IPS-20b (cell line): Measurements from ENCODE around the gene SV2B.

Experiments
- H3K27ac ChIP-seq: one replicate; pipeline ENCODE4 v1.5.1; 2013; ENCODE audit warnings: low read length
- H3K27me3 ChIP-seq: 2 replicates; pipeline ENCODE4 v1.6.1; 2013; ENCODE audit warnings: mild to moderate bottlenecking, low read length, inconsistent platforms; ENCODE audit not compliant: insufficient read depth
- H3K36me3 ChIP-seq: 2 replicates; pipeline ENCODE4 v1.6.1; 2013; ENCODE audit warnings: low read depth, mild to moderate bottlenecking, inconsistent platforms, low read length, moderate library complexity; ENCODE audit not compliant: insufficient read depth
- H3K4me1 ChIP-seq: 2 replicates; pipeline ENCODE4 v1.6.1; 2013; ENCODE audit warnings: mild to moderate bottlenecking, control low read depth, inconsistent platforms, low read length, moderate library complexity; ENCODE audit not compliant: insufficient read depth
- H3K4me3 ChIP-seq: 2 replicates; pipeline ENCODE4 v1.5.1; 2013; ENCODE audit warnings: mild to moderate bottlenecking, low read length, inconsistent platforms
- H3K9ac ChIP-seq: 2 replicates; pipeline ENCODE4 v1.6.1; 2013; ENCODE audit warnings: low read depth, mild to moderate bottlenecking, inconsistent platforms, low read length, moderate library complexity
- H3K9me3 ChIP-seq: 2 replicates; pipeline ENCODE4 v1.6.1; 2013; ENCODE audit warnings: mild to moderate bottlenecking, low read depth, low read length, inconsistent platforms; ENCODE audit not compliant: insufficient read depth

Gene SV2B

DNA sequence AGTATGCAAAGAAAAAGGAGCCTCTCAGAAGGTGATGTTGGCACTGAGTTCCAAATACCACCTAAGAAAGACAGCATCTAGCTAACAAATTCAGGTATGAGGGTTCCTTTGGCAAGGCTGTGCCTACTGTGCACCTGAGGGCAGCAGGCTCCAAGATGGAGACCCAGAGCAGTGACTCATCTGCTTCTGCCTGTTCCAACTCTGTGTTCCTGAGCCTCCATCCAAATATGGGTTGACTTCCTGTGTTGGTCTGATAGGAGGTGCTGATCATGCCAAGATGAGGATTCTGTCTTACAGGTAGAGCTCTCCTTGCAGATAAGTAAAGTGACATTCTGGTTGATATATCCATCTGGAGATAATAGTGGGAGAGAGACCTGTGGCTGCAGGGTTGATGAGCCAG lies 26.0 kb downstream of the SV2B start:
- no peaks in the 10 kb centered on the region for H3K36me3 ChIP-seq
- no peaks in the 10 kb centered on the region for H3K27me3 ChIP-seq
- H3K9me3 ChIP-seq = no peaks in the 10 kb centered on the region
- H3K4me1 ChIP-seq = peaks cover 12% of the 10 kb centered on the region; the same call in 1 of the 2 replicates
- H3K27ac ChIP-seq = no peak overlapping the region
- no peak overlapping the region for H3K9ac ChIP-seq
- H3K4me3 ChIP-seq = no peak overlapping the region

DNA sequence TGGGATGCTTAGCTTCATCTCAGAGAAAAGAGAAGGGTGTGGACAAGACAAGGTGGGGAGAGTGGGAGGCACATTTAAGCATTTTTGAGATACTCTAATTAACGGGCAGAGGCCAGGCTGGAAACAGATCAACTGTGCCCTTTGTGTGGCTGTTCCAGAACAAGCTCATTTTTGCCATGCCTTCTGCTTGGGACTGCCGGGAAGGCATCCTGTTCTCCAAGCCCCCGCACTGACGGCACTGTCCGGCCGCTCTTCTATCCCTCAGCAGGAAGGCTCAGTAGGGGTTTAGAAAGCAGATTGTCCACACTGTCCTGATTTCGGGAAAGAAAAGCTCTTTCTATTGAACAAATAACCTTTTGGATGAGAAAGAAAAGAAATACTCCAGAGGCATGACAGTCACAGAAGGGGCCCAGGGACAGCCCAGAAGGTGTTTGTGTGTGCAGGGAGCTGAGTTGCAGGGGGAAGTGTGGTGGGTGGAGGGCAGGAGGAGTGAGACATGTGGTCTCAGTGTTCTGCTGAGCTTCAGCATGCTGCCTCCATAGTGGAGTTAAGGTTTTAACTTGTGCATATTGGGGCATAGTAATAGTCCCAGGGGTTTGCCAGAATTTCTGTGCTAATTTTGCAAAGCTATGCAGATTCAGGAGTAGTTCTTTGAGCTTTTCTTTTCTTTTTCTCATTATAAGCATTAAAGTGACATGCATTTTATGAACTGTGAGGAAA lies 27.3 kb downstream of the SV2B start:
- Histone ChIP-seq H3K36me3 (no peaks in the 10 kb centered on the region), H3K9ac (no peak overlapping the region), H3K27ac (no peak overlapping the region), H3K9me3 (no peaks in the 10 kb centered on the region), H3K27me3 (no peaks in the 10 kb centered on the region), H3K4me1 (peaks cover 12% of the 10 kb centered on the region; the same call in 1 of the 2 replicates), H3K4me3 (no peak overlapping the region)

GRCh38 chr15:91128016-91128415 lies 28.0 kb downstream of the SV2B start:
- H3K27me3 ChIP-seq = no peaks in the 10 kb centered on the region
- H3K4me1 ChIP-seq = peaks cover 12% of the 10 kb centered on the region; the same call in 1 of the 2 replicates
- H3K9me3 ChIP-seq = no peaks in the 10 kb centered on the region
- H3K9ac ChIP-seq = no peak overlapping the region
- no peaks in the 10 kb centered on the region for H3K36me3 ChIP-seq
- H3K27ac ChIP-seq = no peak overlapping the region
- H3K4me3 ChIP-seq = no peak overlapping the region

DNA sequence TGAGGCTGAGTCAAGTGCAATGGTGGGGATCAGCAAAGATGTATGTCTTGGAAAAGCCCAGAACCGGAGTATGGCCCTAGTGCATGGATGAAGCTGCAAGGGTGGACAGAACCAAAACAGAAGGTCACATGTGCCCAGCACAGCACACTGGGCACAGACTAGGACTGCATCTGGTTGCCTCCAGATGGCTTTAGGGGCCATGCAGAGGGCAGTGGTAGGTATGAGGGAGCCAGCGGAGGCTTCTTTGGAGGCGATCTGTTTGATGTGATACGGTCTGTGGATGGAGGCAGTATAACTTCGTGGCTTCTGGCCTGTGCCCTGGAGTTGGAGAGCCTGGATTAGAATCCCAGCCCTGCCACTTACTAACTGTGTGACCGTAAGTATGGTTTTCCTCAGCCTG lies 29.4 kb downstream of the SV2B start:
- Histone ChIP-seq H3K36me3 (no peaks in the 10 kb centered on the region), H3K4me3 (no peak overlapping the region), H3K27ac (no peak overlapping the region), H3K9ac (no peak overlapping the region), H3K9me3 (no peaks in the 10 kb centered on the region), H3K4me1 (peaks cover 12% of the 10 kb centered on the region; the same call in 1 of the 2 replicates), H3K27me3 (no peaks in the 10 kb centered on the region)

DNA sequence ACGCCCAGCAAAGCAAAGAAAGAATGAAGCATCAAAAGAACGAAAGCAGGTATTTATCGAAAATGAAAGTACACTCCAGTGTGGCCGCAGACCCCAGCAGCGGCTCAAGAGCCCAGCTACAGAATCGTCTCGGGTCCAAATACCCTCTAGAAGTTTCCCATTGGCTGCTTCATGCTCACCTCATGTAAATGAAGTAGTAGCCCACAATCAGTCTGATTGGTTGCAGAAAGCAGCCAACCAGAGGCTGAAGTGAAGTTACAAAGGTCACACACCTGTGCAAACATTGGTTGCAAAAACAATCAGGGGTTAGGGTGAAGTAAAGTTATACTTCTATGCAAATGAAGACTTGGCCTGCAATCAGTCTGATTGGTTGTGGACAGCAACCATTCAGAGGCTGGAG lies 32.0 kb downstream of the SV2B start:
- Histone ChIP-seq H3K36me3 (no peaks in the 10 kb centered on the region), H3K4me3 (no peak overlapping the region), H3K4me1 (peaks cover 9% of the 10 kb centered on the region; the same call in 1 of the 2 replicates), H3K27me3 (no peaks in the 10 kb centered on the region), H3K9me3 (no peaks in the 10 kb centered on the region), H3K27ac (no peak overlapping the region), H3K9ac (no peak overlapping the region)

DNA sequence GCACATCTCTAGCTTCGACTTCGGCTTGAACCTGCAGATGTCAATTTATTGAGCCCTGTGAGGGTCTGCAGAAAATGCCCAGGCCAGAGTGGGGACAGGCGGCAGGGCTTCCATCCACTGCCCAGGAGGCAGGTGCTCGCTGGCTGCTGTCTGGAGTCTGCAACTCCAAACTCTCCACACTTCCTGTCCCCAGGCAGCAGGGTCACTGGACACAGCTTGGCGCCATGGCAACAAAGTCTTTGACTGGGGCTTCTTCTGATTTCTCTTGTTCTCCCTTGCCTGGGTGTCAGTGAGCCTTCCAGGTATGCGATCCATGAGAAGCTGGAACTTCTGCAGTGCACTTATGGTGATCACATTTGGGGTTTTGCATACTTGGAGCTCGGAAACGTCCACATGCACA lies 33.5 kb downstream of the SV2B start:
- no peaks in the 10 kb centered on the region for H3K27me3 ChIP-seq

GRCh38 chr15:91135201-91136130 lies 35.4 kb downstream of the SV2B start:
- no peaks in the 10 kb centered on the region for H3K4me1 ChIP-seq
- H3K27me3 ChIP-seq = no peaks in the 10 kb centered on the region
- H3K9ac ChIP-seq = no peak overlapping the region
- no peaks in the 10 kb centered on the region for H3K9me3 ChIP-seq
- H3K27ac ChIP-seq = no peak overlapping the region
- no peak overlapping the region for H3K4me3 ChIP-seq
- no peaks in the 10 kb centered on the region for H3K36me3 ChIP-seq

More for the DNA sequence above, 33.5 kb downstream of the SV2B start:
- Histone ChIP-seq H3K36me3 (no peaks in the 10 kb centered on the region), H3K9ac (no peak overlapping the region), H3K4me3 (no peak overlapping the region), H3K27ac (no peak overlapping the region), H3K9me3 (no peaks in the 10 kb centered on the region), H3K4me1 (no peaks in the 10 kb centered on the region)

GRCh38 chr15:91136386-91136923 lies 36.4 kb downstream of the SV2B start:
- H3K36me3 ChIP-seq = no peaks in the 10 kb centered on the region
- no peaks in the 10 kb centered on the region for H3K27me3 ChIP-seq
- H3K9ac ChIP-seq = no peak overlapping the region
- H3K9me3 ChIP-seq = no peaks in the 10 kb centered on the region
- no peak overlapping the region for H3K27ac ChIP-seq
- H3K4me1 ChIP-seq = no peaks in the 10 kb centered on the region
- no peak overlapping the region for H3K4me3 ChIP-seq

GRCh38 chr15:91140601-91141000 lies 40.5 kb downstream of the SV2B start:
- no peak overlapping the region for H3K4me3 ChIP-seq
- H3K27ac ChIP-seq = no peak overlapping the region
- no peaks in the 10 kb centered on the region for H3K36me3 ChIP-seq
- no peaks in the 10 kb centered on the region for H3K9me3 ChIP-seq
- H3K27me3 ChIP-seq = no peaks in the 10 kb centered on the region
- no peaks in the 10 kb centered on the region for H3K4me1 ChIP-seq
- H3K9ac ChIP-seq = no peak overlapping the region

- Histone ChIP-seq H3K27ac (no peak overlapping the region), H3K4me3 (no peak overlapping the region), H3K9me3 (no peaks in the 10 kb centered on the region), H3K9ac (no peak overlapping the region), H3K27me3 (no peaks in the 10 kb centered on the region), H3K4me1 (no peaks in the 10 kb centered on the region), H3K36me3 (no peaks in the 10 kb centered on the region)
Measured at GRCh38 chr15:91141097-91141496, 41.0 kb downstream of the SV2B start.

- Histone ChIP-seq H3K4me3 (no peak overlapping the region), H3K9me3 (no peaks in the 10 kb centered on the region), H3K36me3 (no peaks in the 10 kb centered on the region), H3K27me3 (no peaks in the 10 kb centered on the region), H3K4me1 (no peaks in the 10 kb centered on the region), H3K27ac (no peak overlapping the region), H3K9ac (no peak overlapping the region)
Measured at GRCh38 chr15:91142106-91142744, 42.2 kb downstream of the SV2B start.
